Upper lobe of left lung (tissue), 6 donors: ENCODE data around the gene RNASE8. TPM values are rescaled to one million over a fixed set of nuclear protein-coding genes. Genes with fewer than 3 reads are reported as not detected.

Source experiments
- ATAC-seq, 2 donors: fragments of 200-7000 bp; cut with Tn5 transposase; one replicate each; pipeline ENCODE4 v1.9.1; 2022; ENCODE audit warnings: mild to moderate bottlenecking in 2 of 2, moderate library complexity in 2 of 2; ENCODE audit not compliant: low FRiP score in 2 of 2
- DNase-seq, 2 donors: peaks; one replicate each; pipeline ENCODE4 v3.0.0-alpha.2; 2019 to 2020
- H3K27ac ChIP-seq, 4 donors: fragments of 200-600 bp; sonication (generic); one replicate each; pipeline ENCODE4 v1.5.1; 2016 to 2019
- H3K27me3 ChIP-seq, 4 donors: fragments of 200-600 bp; sonication (generic); one replicate each; pipeline ENCODE4 v1.5.1; 2017 to 2019
- H3K36me3 ChIP-seq, 4 donors: fragments of 200-600 bp; sonication (generic); one replicate each; pipeline ENCODE4 v1.5.1; 2016 to 2019
- H3K4me1 ChIP-seq, 4 donors: fragments of 200-600 bp; sonication (generic); one replicate each; pipeline ENCODE4 v1.5.1; 2018 to 2019
- H3K4me3 ChIP-seq, 4 donors: fragments of 200-600 bp; sonication (generic); one replicate each; pipeline ENCODE4 v1.5.1; 2017 to 2019; ENCODE audit warnings: mild to moderate bottlenecking in 2 of 4, moderate library complexity in 1 of 4
- H3K9me3 ChIP-seq, 4 donors: fragments of 200-600 bp; sonication (generic); one replicate each; pipeline ENCODE4 v1.5.1; 2018 to 2019
- EP300 ChIP-seq, 4 donors: sonication (generic); formaldehyde crosslinking; IDR thresholded peaks; one replicate each; pipeline ENCODE4 v1.5.1; 2017; ENCODE audit warnings: antibody characterized with exemption in 4 of 4, control low read depth in 2 of 4
- POLR2A ChIP-seq, 4 donors: fragments of 450-650 bp; IDR thresholded peaks; one replicate each; pipeline ENCODE4 v1.5.1; 2016 to 2017; ENCODE audit warnings: antibody characterized with exemption in 4 of 4, mild to moderate bottlenecking in 2 of 4
- POLR2AphosphoS5 ChIP-seq, 2 donors: sonication (generic); formaldehyde crosslinking; IDR thresholded peaks; one replicate each; pipeline ENCODE4 v1.5.1; 2017; ENCODE audit warnings: antibody characterized with exemption in 2 of 2
- WGBS, 2 donors: methylation state at CpG; one replicate each; pipeline ENCODE4 v1.1.5; 2017 to 2018; 5-methylcytosine and 5-hydroxymethylcytosine counted together
- total RNA-seq, 6 donors: library from RNA; depleted of rRNA in 4 of 6; stranded (reverse); fragments of >200 nt in 4 of 6; gene quantifications; one replicate each; pipeline versions ENCODE4 v1.1.0 to v1.2.1, GENCODE V29; 2016 to 2021
- TF ChIP-seq, protein P1 (sequence below), 6 experiments: fragments of 450-650 bp in 4 of 6; fragments of 200-600 bp in 2 of 6; sonication (generic) in 2 of 6; IDR thresholded peaks; one replicate each; pipeline ENCODE4 v1.5.1; 2016 to 2019; ENCODE audit warnings: antibody characterized with exemption in 6 of 6
- donor health status: DM: no; HTN: no; CAD: no; lungs with moderate emphysema.
- donor health status: DM: no; HTN: yes; CAD: no; lungs with severe emphysema.

RNASE8 gene
- total RNA-seq, 6 donors from 2014 or later, result not detected

DNA sequence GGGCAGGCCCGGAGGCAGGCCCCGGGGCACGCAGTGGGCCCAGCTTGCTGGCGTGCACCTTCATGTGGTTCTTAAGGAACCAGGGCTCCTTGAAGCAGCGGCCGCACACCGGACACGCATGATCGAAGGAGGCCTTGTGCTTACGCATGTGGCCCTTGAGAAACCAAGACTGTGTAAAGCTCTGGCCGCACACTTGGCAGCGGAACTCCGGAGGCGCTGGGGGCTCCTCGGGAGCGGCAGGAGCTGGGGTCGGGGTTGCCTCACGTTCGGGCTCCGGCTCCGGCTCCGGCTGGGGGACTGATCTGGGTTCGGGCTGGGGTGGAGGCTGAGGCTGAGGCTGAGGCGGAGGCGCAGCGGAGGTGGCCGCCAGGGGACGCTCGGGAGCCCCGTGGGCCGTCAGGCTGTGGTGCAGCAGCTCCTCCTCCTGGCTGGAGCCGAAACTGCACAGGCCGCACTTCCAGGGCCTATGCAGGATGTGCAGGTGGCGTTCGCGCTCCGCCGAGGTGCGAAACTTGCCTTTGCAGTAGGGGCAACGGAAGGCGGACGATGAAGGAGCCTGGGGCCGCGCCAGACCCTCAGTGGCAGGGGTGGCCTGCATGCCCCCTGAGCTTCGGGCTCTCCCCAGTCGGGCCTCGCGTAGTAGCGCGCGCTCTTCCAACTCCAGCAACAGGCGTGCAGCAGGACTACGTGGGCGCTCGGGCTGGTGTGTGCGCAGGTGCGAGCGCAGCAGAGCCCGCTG lies 34.8 kb downstream of the RNASE8 start:
- Histone ChIP-seq H3K4me3 (no peak overlapping the region), H3K36me3 (peaks cover 6 to 49% (median 33%) of the 10 kb centered on the region in 4 donors), H3K27ac (peak overlapping the region in 1 of 4 donors; percentile 36), H3K27me3 (no peaks in the 10 kb centered on the region), H3K4me1 (peaks cover 12 to 37% (median 22%) of the 10 kb centered on the region in 4 donors), H3K9me3 (no peaks in the 10 kb centered on the region)
- ATAC-seq (peak; percentile 95), DNase-seq (peak; percentile 90 to 98)
- TF ChIP-seq, protein P1, sequence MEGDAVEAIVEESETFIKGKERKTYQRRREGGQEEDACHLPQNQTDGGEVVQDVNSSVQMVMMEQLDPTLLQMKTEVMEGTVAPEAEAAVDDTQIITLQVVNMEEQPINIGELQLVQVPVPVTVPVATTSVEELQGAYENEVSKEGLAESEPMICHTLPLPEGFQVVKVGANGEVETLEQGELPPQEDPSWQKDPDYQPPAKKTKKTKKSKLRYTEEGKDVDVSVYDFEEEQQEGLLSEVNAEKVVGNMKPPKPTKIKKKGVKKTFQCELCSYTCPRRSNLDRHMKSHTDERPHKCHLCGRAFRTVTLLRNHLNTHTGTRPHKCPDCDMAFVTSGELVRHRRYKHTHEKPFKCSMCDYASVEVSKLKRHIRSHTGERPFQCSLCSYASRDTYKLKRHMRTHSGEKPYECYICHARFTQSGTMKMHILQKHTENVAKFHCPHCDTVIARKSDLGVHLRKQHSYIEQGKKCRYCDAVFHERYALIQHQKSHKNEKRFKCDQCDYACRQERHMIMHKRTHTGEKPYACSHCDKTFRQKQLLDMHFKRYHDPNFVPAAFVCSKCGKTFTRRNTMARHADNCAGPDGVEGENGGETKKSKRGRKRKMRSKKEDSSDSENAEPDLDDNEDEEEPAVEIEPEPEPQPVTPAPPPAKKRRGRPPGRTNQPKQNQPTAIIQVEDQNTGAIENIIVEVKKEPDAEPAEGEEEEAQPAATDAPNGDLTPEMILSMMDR (IDR thresholded peaks at IDR 0.05), result peak; percentile 100
- peak in 1 of 4 donors; percentile 16 for TF ChIP-seq POLR2A (IDR thresholded peaks at IDR 0.05)
- TF ChIP-seq POLR2AphosphoS5 (IDR thresholded peaks at IDR 0.05), result peak; percentile 42 to 72
- no peak for TF ChIP-seq EP300 (IDR thresholded peaks at IDR 0.05)
- WGBS, 2 donors, result 44 to 62% methylated on average over 14 to 41 of the region's 59 CpGs

DNA sequence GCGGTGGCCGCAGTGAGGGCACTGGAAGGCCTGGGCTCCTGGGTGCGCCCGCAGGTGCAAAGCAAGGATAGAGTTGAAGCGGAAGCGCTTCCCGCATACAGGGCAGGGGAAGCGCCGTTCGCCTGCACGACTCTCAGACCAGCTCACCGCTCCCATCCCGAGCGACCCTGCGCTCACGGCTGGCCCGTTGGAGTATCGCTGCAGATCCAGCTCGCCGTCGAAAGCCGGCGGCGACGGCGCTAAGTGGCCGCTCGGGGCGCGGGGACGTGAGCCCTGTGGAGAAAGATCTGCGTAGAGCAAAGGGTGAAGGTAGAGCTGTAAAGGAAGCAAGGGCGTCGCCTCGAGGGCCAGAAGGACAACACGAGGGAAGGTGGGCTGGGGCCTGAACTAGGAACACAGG lies 35.4 kb downstream of the RNASE8 start:
- 84 to 85% methylated on average over 32 to 34 of the region's 36 CpGs for WGBS, 2 donors
- TF ChIP-seq POLR2AphosphoS5 (IDR thresholded peaks at IDR 0.05) (no peak), EP300 (IDR thresholded peaks at IDR 0.05) (no peak), POLR2A (IDR thresholded peaks at IDR 0.05) (no peak)
- TF ChIP-seq, protein P1 (IDR thresholded peaks at IDR 0.05), result no peak
- peaks cover 6 to 49% (median 33%) of the 10 kb centered on the region in 4 donors for H3K36me3 ChIP-seq
- H3K9me3 ChIP-seq, result no peaks in the 10 kb centered on the region
- ATAC-seq, result no peak
- no peak overlapping the region for H3K4me3 ChIP-seq
- H3K27me3 ChIP-seq, result no peaks in the 10 kb centered on the region
- DNase-seq, result peak in 1 of 2 donors; percentile 82
- H3K4me1 ChIP-seq, result peaks cover 11 to 35% (median 23%) of the 10 kb centered on the region in 4 donors
- no peak overlapping the region for H3K27ac ChIP-seq

DNA sequence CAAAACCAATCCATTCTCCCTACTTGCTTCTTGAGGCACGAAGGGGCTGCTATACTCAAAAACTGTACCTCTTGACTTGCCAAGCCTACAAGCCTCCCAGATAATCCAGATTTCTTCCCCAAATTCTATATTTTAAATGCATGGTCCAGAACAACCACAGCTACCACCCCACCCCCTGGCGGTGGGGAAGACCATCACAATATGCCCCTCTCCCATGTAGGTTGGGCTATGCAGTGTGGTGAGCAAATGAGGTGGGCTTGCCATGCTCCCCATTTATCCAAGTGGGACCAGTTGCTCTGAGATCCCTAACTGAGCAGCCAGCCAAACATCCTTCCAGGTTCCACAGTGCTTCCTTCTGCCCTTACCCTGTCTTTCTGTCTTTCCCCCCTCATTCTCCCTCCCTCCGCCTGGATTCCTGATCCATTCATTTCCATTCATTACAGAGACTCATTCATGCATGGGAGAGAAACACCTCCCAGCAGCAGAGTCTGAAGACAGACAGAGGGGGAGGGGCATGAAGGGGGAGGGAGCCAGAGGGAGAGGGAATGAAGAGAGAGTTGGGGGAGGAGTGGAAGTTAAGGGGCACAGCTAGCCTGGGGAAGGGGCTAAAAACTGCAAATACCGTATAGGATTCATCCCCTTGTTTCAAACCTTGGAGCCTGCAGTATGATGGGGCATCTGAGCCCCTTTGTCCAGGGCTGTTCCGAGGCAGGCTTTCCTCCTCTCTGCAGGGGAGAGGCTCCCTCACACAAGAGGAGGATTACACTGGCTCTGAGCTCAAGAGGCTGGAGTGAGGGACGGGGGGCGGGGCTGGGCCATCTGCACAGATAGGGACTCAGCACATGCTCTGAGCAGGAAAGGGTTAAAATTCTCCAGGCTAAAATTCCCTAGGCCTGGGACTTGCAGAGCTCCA lies 36.4 kb downstream of the RNASE8 start:
- DNase-seq, result no peak
- 65 to 77% methylated on average over 5 of the region's 7 CpGs for WGBS, 2 donors
- peaks cover 14 to 38% (median 25%) of the 10 kb centered on the region in 4 donors for H3K4me1 ChIP-seq

DNA sequence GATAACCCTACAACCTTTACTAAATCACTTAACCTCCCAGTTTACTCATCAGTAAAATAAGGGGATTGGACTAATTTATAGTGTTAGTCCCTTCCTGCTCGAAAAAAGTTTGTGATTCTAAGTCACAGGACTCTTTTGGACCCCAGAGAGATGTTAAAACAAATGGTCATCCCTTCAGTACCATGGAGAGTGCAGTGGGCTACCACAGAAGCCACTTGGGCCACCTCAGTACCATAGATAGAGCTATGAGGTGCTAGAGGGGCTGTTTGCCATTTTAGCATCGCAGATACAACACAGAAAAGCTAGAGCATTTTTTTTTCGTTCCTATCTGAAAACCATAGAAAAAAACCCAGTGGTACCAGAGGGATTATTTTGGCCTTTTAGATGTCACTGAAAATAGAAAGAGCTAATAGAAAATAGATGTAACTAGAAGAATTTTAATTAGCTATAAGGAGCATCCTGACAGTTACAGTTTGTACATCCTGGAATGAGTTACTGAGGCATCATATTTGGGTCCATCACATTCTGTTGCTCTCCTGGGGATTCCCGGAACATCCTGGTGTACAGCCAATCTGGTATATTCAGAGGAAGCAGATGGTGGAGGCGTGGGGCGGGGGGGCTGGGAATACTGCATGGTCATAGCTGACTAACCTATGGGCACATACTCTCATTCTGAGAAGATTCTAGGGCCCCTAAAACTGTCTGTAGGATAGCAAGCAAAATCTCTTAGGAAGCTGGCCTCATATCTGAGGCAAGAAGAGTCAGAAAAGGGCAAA lies 38.0 kb downstream of the RNASE8 start:
- H3K27ac ChIP-seq, result peak overlapping the region in 3 of 4 donors; percentile 27 to 97 (median 93)
- DNase-seq, result no peak
- no peaks in the 10 kb centered on the region for H3K27me3 ChIP-seq
- TF ChIP-seq, protein P1 (IDR thresholded peaks at IDR 0.05), result no peak
- no peak for TF ChIP-seq POLR2A (IDR thresholded peaks at IDR 0.05)
- TF ChIP-seq EP300 (IDR thresholded peaks at IDR 0.05), result no peak
- TF ChIP-seq POLR2AphosphoS5 (IDR thresholded peaks at IDR 0.05), result peak in 1 of 2 donors; percentile 34
- H3K4me3 ChIP-seq, result no peak overlapping the region
- H3K36me3 ChIP-seq, result peaks cover 3 to 26% (median 19%) of the 10 kb centered on the region in 4 donors
- WGBS, 2 donors, result 61 to 63% methylated on average over 6 of the region's 6 CpGs
- peaks cover 23 to 46% (median 35%) of the 10 kb centered on the region in 4 donors for H3K4me1 ChIP-seq
- ATAC-seq, result no peak
- no peaks in the 10 kb centered on the region for H3K9me3 ChIP-seq

More for the DNA sequence above, 36.4 kb downstream of the RNASE8 start:
- no peak for ATAC-seq
- peak overlapping the region in 1 of 4 donors; percentile 16 for H3K27ac ChIP-seq
- H3K4me3 ChIP-seq, result no peak overlapping the region
- no peaks in the 10 kb centered on the region for H3K27me3 ChIP-seq
- H3K36me3 ChIP-seq, result peaks cover 3 to 42% (median 31%) of the 10 kb centered on the region in 4 donors
- no peaks in the 10 kb centered on the region for H3K9me3 ChIP-seq
- TF ChIP-seq, protein P1 (IDR thresholded peaks at IDR 0.05), result no peak
